HAP-1 (cell line): Measurements from ENCODE around the gene BLM.

ENCODE experiments used
- DNase-seq, 2 experiments: peaks; one replicate each; pipeline ENCODE4 v3.0.0-alpha.2; 2016 to 2020; ENCODE audit warnings: low spot score in 2 of 2
- H3K27me3 ChIP-seq: fragments of 250-450 bp; sonication (Bioruptor Pico); 2 replicates; pipeline ENCODE4 v1.5.1; 2020; ENCODE audit warnings: low read depth, mild to moderate bottlenecking, moderate library complexity
- H3K36me3 ChIP-seq: fragments of 250-450 bp; sonication (Bioruptor Pico); replicated peaks from 2 replicates; pipeline ENCODE4 v1.5.1; 2020; ENCODE audit warnings: mild to moderate bottlenecking
- H3K4me1 ChIP-seq: fragments of 250-450 bp; sonication (Bioruptor Pico); 2 replicates; pipeline ENCODE4 v1.5.1; 2020; ENCODE audit warnings: mild to moderate bottlenecking
- H3K4me3 ChIP-seq: fragments of 250-450 bp; sonication (Bioruptor Pico); 2 replicates; pipeline ENCODE4 v1.5.1; 2020; ENCODE audit warnings: mild to moderate bottlenecking, moderate library complexity
- H3K9me3 ChIP-seq: fragments of 250-450 bp; sonication (Bioruptor Pico); 2 replicates; pipeline ENCODE4 v1.5.1; 2020; ENCODE audit warnings: mild to moderate bottlenecking, moderate library complexity
- in situ Hi-C: fragments of 300-500 bp; cut with MboI; formaldehyde crosslinking; loops from 3 replicates; pipeline ENCODE4 v1.14.3; 2020; ENCODE audit warnings: low sequenced_read_pairs, inconsistent platforms, mixed read lengths

BLM gene

DNA sequence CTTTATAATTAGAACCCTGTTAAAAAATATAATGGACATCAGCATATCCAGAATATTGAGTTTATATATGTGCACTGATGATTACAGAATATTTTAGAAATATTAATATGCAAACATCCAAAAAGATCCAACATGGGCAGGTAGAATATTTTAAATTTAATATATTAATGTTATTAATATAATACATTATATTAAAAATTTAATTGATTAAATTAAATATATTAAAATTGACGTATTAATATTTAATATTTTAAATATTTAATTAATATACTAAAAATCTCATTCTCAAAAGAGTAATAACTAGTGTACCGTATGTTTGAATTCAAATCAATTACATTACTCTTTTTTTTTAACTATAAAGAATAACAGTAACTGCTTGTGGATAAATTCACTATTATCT, 77.4 kb downstream of the BLM start:
- Histone ChIP-seq H3K4me1 (peaks cover 2% of the 10 kb centered on the region; the same call in 1 of the 2 replicates), H3K27me3 (no peaks in the 10 kb centered on the region), H3K36me3 (peaks cover 44% of the 10 kb centered on the region), H3K4me3 (no peak overlapping the region), H3K9me3 (no peaks in the 10 kb centered on the region)
- in situ Hi-C loops: no loop called here
- no peak for DNase-seq

GRCh38 chr15:90799639-90800170, 82.6 kb downstream of the BLM start:
- H3K4me3 ChIP-seq: no peak overlapping the region
- no peaks in the 10 kb centered on the region for H3K9me3 ChIP-seq
- H3K36me3 ChIP-seq: peaks cover 18% of the 10 kb centered on the region
- DNase-seq: no peak
- in situ Hi-C loops: no loop called here
- H3K27me3 ChIP-seq: no peaks in the 10 kb centered on the region
- H3K4me1 ChIP-seq: peaks cover 2% of the 10 kb centered on the region; the same call in 1 of the 2 replicates

- H3K9me3 ChIP-seq: no peaks in the 10 kb centered on the region
- H3K4me3 ChIP-seq: no peak overlapping the region
- H3K36me3 ChIP-seq: peaks cover 12% of the 10 kb centered on the region
- no peaks in the 10 kb centered on the region for H3K27me3 ChIP-seq
- H3K4me1 ChIP-seq: peaks cover 2% of the 10 kb centered on the region; the same call in 1 of the 2 replicates
- in situ Hi-C loops: no loop called here
- no peak for DNase-seq
These were observed 84.7 kb downstream of the BLM start for GRCh38 chr15:90801803-90802202.

- in situ Hi-C loops: no loop called here
- H3K36me3 ChIP-seq: peaks cover 49% of the 10 kb centered on the region
- no peaks in the 10 kb centered on the region for H3K9me3 ChIP-seq
- 0 out of 2 replicates have a peak, but pooled peaks cover 3% of the 10 kb centered on the region for H3K4me1 ChIP-seq
- no peak overlapping the region for H3K4me3 ChIP-seq
- H3K27me3 ChIP-seq: no peaks in the 10 kb centered on the region
- no peak for DNase-seq
These were observed 90.1 kb downstream of the BLM start for GRCh38 chr15:90807074-90807785.

DNA sequence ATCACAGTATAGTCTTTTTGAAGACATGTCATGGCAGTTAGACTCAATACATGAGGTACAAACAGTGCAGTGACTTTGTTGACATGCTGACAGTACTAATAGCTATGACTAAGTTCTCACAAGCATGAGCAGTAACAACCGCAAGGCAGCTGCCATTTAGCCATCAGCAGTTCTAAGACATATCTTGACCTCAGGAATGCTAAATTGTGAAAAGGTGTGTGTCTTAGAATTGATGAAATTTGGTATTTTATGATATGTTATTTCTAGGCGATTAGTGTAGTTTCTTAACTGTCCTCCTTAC, 90.6 kb downstream of the BLM start:
- no peaks in the 10 kb centered on the region for H3K27me3 ChIP-seq
- 0 out of 2 replicates have a peak, but pooled peaks cover 3% of the 10 kb centered on the region for H3K4me1 ChIP-seq
- peaks cover 54% of the 10 kb centered on the region for H3K36me3 ChIP-seq
- DNase-seq: no peak
- H3K4me3 ChIP-seq: no peak overlapping the region
- no peaks in the 10 kb centered on the region for H3K9me3 ChIP-seq
- in situ Hi-C loops: no loop called here

DNA sequence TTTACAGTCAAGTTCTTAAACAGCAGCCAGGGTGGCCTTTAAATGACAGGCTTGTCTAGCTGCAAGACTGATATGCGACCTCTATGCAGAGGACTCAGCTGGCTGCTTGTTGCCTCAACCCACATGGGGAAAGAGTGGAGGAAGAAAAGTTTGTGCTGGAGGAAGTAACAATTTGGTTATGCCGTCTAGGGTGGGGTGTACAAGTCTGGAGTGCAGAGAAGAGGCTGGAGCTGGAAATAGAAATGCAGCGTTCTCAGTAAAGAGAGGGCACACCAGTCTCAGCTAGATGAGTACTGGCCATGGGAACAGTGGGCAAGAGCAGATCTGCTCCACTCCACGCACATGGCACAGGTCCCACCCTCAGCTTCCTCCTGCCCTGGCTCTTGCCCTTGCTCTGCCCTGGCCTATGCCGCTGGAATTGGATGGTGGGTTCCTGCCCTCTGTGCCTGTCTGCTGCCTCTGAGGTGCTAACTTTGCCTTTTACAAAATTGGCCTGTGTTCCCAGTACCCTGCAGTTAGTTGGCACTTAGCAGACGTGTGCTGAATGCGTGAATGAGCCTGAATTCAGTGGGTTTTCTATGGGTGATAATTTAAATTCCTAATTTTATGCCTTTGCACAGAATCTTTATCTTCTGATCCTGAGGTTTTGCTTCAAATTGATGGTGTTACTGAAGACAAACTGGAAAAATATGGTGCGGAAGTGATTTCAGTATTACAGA, 91.5 kb downstream of the BLM start:
- DNase-seq: no peak
- no peaks in the 10 kb centered on the region for H3K9me3 ChIP-seq
- H3K4me3 ChIP-seq: no peak overlapping the region
- H3K27me3 ChIP-seq: no peaks in the 10 kb centered on the region
- H3K4me1 ChIP-seq: 0 out of 2 replicates have a peak, but pooled peaks cover 3% of the 10 kb centered on the region
- in situ Hi-C loops: no loop called here
- peaks cover 56% of the 10 kb centered on the region for H3K36me3 ChIP-seq

- peaks cover 6% of the 10 kb centered on the region for H3K4me1 ChIP-seq
- no peak for DNase-seq
- no peak overlapping the region for H3K4me3 ChIP-seq
- no peaks in the 10 kb centered on the region for H3K27me3 ChIP-seq
- H3K9me3 ChIP-seq: no peaks in the 10 kb centered on the region
- in situ Hi-C loops: no loop called here
- peaks cover 61% of the 10 kb centered on the region for H3K36me3 ChIP-seq
These were observed 92.4 kb downstream of the BLM start for GRCh38 chr15:90809536-90809935.

GRCh38 chr15:90810354-90810753, 93.2 kb downstream of the BLM start:
- Histone ChIP-seq H3K27me3 (no peaks in the 10 kb centered on the region), H3K4me3 (no peak overlapping the region), H3K4me1 (peaks cover 14% of the 10 kb centered on the region), H3K9me3 (no peaks in the 10 kb centered on the region), H3K36me3 (peaks cover 61% of the 10 kb centered on the region)
- no peak for DNase-seq
- in situ Hi-C loops: no loop called here

DNA sequence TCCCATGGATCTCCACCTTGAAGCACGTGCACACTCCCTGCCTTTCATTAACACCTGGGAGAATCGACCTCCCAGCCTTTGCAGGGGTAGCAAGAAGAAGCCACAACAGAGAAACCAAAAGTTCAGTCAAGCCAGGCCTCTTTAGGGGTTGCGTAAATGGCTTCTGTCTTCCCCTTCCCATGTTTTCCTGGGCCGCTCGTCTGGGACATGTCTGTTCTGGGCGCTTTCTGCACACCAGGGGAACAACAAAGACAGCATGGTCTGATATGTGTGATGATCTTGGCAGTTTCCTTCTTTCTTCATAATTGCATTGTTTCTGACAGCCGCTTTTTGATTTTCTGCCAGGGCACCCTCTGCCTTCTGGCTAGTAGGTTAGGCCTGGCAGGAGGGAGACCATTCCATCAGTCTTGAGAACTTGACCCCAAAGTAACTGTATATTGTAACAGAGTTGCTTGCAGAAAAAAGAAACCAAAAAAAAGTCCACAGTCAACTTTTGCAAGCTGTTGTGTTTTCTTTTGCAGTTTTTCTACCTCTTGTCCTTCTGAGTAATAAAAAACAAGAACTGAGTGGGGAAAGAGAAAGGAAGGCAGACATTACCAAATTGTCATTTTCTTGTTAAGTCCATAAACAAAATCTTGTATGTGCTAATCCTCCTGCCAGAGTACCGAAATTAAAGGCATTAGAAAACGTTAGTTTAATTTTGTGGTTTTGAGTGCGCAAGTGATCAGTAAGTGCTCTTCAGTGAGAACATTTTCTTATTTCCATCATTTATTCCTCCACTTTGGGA, 95.2 kb downstream of the BLM start:
- H3K36me3 ChIP-seq: peaks cover 59% of the 10 kb centered on the region
- H3K4me1 ChIP-seq: peaks cover 18% of the 10 kb centered on the region
- no peak overlapping the region for H3K4me3 ChIP-seq
- no peak for DNase-seq
- H3K27me3 ChIP-seq: no peaks in the 10 kb centered on the region
- H3K9me3 ChIP-seq: no peaks in the 10 kb centered on the region
- in situ Hi-C loops: no loop called here

- Histone ChIP-seq H3K4me1 (peaks cover 16% of the 10 kb centered on the region), H3K36me3 (peaks cover 53% of the 10 kb centered on the region), H3K27me3 (no peaks in the 10 kb centered on the region), H3K4me3 (no peak overlapping the region), H3K9me3 (no peaks in the 10 kb centered on the region)
- DNase-seq: no peak
- in situ Hi-C loops: no loop called here
These were observed 95.8 kb downstream of the BLM start for GRCh38 chr15:90812958-90813265.

DNA sequence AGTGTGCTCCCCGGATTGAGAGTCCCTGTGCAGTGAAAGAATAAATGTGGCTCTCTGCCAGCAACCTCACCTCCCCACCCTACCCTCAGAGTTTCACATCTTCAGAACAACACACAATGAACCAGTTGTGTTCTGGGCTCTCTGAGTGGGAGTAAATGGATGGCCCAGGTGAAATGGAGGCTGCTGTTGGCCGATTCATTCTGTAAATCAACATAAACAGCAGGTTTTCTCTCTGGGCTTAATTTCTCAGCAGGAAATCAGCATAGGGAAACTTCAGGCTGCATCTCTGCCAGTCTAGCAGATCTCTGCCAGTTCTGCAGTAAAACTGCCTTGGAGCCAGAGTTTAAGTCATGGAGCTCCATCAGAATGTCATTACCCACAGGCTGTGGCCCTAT, 96.6 kb downstream of the BLM start:
- Histone ChIP-seq H3K27me3 (no peaks in the 10 kb centered on the region), H3K36me3 (peaks cover 46% of the 10 kb centered on the region), H3K4me1 (peaks cover 15% of the 10 kb centered on the region), H3K4me3 (no peak overlapping the region), H3K9me3 (no peaks in the 10 kb centered on the region)
- in situ Hi-C loops: no loop called here
- DNase-seq: no peak

DNA sequence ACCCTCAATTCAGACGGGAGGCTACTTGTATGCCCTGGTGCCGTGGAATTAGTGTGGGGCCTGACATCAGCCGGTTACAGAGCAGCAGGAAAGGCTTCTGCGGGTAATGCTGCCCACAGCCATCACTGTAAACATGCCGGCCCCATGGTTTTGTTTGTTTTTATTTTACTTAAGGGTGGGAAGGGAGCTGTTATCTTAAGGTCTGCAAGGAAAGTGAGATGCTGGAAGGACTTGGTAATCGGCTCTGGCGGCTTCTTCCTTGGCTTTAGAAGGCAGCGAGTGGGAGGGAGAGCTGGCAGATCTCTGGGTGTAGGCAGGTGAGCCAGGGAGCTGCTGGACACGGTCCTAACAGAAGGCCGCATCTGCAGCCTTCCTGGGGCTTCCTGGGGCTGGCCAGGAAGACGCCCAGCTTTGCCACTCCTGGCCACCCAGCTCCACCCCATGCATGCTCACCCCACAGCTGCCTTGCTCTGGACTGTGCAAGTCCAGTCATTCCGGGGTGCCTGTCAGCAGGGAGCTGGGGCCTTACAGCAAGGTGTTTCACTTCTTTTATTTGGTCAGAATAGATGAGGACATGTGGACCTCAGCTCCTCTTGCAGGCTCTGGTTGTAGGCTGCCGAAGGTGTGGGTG, 97.2 kb downstream of the BLM start:
- Histone ChIP-seq H3K27me3 (no peaks in the 10 kb centered on the region), H3K4me1 (peaks cover 15% of the 10 kb centered on the region), H3K4me3 (no peak overlapping the region), H3K36me3 (peaks cover 41% of the 10 kb centered on the region), H3K9me3 (no peaks in the 10 kb centered on the region)
- in situ Hi-C loops: no loop called here
- DNase-seq: no peak

- Histone ChIP-seq H3K27me3 (no peaks in the 10 kb centered on the region), H3K4me3 (no peak overlapping the region), H3K9me3 (no peaks in the 10 kb centered on the region), H3K36me3 (peaks cover 22% of the 10 kb centered on the region), H3K4me1 (peaks cover 15% of the 10 kb centered on the region)
- in situ Hi-C loops: no loop called here
- no peak for DNase-seq
These were observed 99.4 kb downstream of the BLM start for GRCh38 chr15:90816401-90817116.
